ENCODE measurements around the gene CDK9. TPM values are rescaled to one million over a fixed set of nuclear protein-coding genes. Genes with fewer than 3 reads are reported as not detected.

The CDK9 gene
- total RNA-seq, 4 donors from 2014 or later: 22.3 to 53.2 (median 41.2) TPM

DNA sequence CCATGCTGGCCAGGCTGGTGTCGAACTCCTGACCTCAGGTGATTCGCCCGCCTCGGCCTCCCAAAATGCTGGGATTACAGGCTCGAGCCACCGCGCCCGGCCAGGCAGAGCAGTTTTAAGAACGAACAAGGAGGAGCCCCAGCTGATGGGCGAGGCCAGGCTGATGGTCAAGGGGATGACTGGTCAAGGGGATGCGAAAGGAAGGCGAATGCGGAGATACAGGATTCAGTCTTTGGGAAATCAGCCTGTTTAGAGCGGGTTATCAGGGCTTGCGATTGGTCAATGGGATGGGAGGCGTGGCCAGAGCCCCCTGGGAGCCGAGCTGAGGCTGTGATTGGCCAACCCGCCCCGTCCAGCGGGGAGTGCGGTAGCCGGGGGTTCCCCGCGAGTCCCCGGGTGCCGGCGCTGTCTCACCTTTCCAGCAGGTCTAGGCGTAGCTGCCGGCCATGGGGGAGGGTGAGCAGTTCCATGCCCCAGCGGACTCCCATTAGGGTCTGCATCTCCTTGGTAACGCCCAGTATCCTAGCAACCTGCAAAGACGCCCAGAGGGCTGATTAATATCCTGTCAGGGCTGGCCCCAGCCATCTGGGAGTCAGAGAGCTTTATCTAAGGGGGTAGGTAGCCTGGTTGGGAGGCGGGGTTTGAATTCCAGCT is 43.3 kb upstream of the CDK9 start:
- Histone ChIP-seq H3K4me1 (peaks cover 9 to 40% (median 21%) of the 10 kb centered on the region in 3 donors), H3K4me3 (peak overlapping the region in 2 of 4 donors; percentile 5 to 40), H3K27me3 (peaks cover 0 to 8% (median 0%) of the 10 kb centered on the region in 4 donors), H3K27ac (peak overlapping the region in 3 of 4 donors; percentile 46 to 89 (median 84)), H3K36me3 (peaks cover 0 to 49% (median 0%) of the 10 kb centered on the region in 3 donors), H3K9me3 (no peaks in the 10 kb centered on the region)
- 39 to 100% methylated on average over 1 to 17 of the region's 33 CpGs for WGBS, 2 donors
- intact Hi-C loops (cut with DNase I): no loop called here
- TF ChIP-seq, protein P1, sequence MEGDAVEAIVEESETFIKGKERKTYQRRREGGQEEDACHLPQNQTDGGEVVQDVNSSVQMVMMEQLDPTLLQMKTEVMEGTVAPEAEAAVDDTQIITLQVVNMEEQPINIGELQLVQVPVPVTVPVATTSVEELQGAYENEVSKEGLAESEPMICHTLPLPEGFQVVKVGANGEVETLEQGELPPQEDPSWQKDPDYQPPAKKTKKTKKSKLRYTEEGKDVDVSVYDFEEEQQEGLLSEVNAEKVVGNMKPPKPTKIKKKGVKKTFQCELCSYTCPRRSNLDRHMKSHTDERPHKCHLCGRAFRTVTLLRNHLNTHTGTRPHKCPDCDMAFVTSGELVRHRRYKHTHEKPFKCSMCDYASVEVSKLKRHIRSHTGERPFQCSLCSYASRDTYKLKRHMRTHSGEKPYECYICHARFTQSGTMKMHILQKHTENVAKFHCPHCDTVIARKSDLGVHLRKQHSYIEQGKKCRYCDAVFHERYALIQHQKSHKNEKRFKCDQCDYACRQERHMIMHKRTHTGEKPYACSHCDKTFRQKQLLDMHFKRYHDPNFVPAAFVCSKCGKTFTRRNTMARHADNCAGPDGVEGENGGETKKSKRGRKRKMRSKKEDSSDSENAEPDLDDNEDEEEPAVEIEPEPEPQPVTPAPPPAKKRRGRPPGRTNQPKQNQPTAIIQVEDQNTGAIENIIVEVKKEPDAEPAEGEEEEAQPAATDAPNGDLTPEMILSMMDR (IDR thresholded peaks at IDR 0.05): no peak
- no peak for TF ChIP-seq POLR2A (IDR thresholded peaks at IDR 0.05)
- no peak for DNase-seq

- WGBS, 2 donors: 90 to 91% methylated on average over 7 to 10 of the region's 19 CpGs
Measured at GRCh38 chr9:127744398-127745110, 41.3 kb upstream of the CDK9 start.

DNA sequence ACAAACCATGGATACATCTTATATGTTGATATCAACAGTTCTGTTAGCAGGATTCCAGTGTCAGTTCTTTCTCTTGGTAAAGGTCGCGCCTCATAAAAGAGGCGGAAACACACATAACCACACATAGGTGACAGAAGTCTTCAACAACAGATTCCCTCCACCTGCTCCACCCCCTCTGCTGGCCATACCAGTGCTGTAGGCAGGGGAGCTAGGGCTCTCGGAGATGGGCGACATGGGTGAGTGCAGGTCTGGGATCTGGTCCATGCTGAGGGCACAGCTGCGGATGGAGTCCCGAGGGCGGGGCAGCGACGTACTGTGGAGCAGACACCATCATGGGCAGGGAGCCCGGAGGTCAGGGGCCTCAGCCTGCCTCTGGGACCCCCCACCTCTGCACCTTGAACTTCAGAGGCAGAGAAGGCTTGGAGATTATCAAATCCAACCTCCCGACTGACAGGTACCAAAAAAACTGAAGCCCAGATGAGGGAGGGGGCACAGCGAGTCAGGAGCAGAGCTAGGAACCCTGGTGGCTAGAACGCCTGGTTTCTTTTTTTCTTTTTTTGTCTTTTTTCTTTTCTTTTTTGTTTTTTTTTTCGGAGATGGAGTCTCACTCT is 38.8 kb upstream of the CDK9 start:
- no peak overlapping the region for H3K4me3 ChIP-seq
- H3K36me3 ChIP-seq: peaks cover 0 to 65% (median 0%) of the 10 kb centered on the region in 3 donors
- DNase-seq: no peak
- intact Hi-C loops (cut with DNase I): no loop called here
- H3K9me3 ChIP-seq: no peaks in the 10 kb centered on the region
- H3K27ac ChIP-seq: no peak overlapping the region
- WGBS, 2 donors: 74 to 78% methylated on average over 11 to 15 of the region's 15 CpGs
- TF ChIP-seq, protein P1 (IDR thresholded peaks at IDR 0.05): no peak
- TF ChIP-seq POLR2A (IDR thresholded peaks at IDR 0.05): no peak
- H3K4me1 ChIP-seq: peaks cover 0 to 21% (median 6%) of the 10 kb centered on the region in 3 donors
- peaks cover 0 to 19% (median 0%) of the 10 kb centered on the region in 4 donors for H3K27me3 ChIP-seq

More at GRCh38 chr9:127744398-127745110, 41.3 kb upstream of the CDK9 start:
- Histone ChIP-seq H3K27ac (no peak overlapping the region), H3K9me3 (no peaks in the 10 kb centered on the region), H3K27me3 (peaks cover 0 to 8% (median 0%) of the 10 kb centered on the region in 4 donors), H3K36me3 (peaks cover 0 to 58% (median 0%) of the 10 kb centered on the region in 3 donors), H3K4me1 (peaks cover 9 to 38% (median 20%) of the 10 kb centered on the region in 3 donors), H3K4me3 (no peak overlapping the region)
- intact Hi-C loops (cut with DNase I): no loop called here
- no peak for TF ChIP-seq POLR2A (IDR thresholded peaks at IDR 0.05)
- TF ChIP-seq, protein P1 (IDR thresholded peaks at IDR 0.05): no peak
- no peak for DNase-seq

- H3K27me3 ChIP-seq: peaks cover 2 to 33% (median 7%) of the 10 kb centered on the region in 4 donors
- H3K9me3 ChIP-seq: no peaks in the 10 kb centered on the region
- no peak overlapping the region for H3K4me3 ChIP-seq
- TF ChIP-seq POLR2A (IDR thresholded peaks at IDR 0.05): no peak
- TF ChIP-seq, protein P1 (IDR thresholded peaks at IDR 0.05): no peak
- intact Hi-C loops (cut with DNase I): no loop called here
- no peak overlapping the region for H3K27ac ChIP-seq
- peaks cover 0 to 12% (median 0%) of the 10 kb centered on the region in 3 donors for H3K4me1 ChIP-seq
- no peak for DNase-seq
- WGBS, 2 donors: 94 to 96% methylated on average over 9 to 15 of the region's 26 CpGs
- peaks cover 0 to 55% (median 0%) of the 10 kb centered on the region in 3 donors for H3K36me3 ChIP-seq
Measured at GRCh38 chr9:127749090-127749787, 36.6 kb upstream of the CDK9 start.

Data from esophagus squamous epithelium (tissue), 5 donors.